Epithelial cell of esophagus (primary cell): ENCODE measurements around the gene GBA2.

Source experiments
- DNase-seq: peaks from one replicate; pipeline ENCODE4 v3.0.0; 2010; ENCODE audit warnings: low read depth
- H3K4me3 ChIP-seq: 2 replicates; pipeline ENCODE4 v1.5.1; 2011; ENCODE audit warnings: mild to moderate bottlenecking, low read length, control low read depth
- TF ChIP-seq, protein P1 (sequence below): IDR thresholded peaks from 2 replicates; pipeline ENCODE4 v1.5.1; 2011; ENCODE audit warnings: low read depth, mild to moderate bottlenecking, low read length, control low read depth, inconsistent platforms; ENCODE audit not compliant: insufficient read depth; ENCODE audit errors: missing control alignments

Gene GBA2

DNA sequence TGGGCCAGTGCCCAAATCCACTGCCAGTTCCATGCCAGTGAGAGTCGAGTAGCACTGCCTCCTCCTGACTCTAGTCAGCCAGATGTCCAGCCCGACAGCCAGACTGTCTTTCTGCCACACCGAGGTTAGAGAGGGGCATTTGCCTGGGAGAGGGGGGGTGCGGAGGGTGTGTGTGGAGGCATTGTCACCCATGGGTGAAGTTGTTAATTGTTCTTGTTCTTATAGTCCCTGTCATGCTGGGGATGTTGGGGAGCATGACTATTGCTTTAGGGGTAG is 1.2 kb upstream of the GBA2 start:
- DNase-seq: no peak
- TF ChIP-seq, protein P1, sequence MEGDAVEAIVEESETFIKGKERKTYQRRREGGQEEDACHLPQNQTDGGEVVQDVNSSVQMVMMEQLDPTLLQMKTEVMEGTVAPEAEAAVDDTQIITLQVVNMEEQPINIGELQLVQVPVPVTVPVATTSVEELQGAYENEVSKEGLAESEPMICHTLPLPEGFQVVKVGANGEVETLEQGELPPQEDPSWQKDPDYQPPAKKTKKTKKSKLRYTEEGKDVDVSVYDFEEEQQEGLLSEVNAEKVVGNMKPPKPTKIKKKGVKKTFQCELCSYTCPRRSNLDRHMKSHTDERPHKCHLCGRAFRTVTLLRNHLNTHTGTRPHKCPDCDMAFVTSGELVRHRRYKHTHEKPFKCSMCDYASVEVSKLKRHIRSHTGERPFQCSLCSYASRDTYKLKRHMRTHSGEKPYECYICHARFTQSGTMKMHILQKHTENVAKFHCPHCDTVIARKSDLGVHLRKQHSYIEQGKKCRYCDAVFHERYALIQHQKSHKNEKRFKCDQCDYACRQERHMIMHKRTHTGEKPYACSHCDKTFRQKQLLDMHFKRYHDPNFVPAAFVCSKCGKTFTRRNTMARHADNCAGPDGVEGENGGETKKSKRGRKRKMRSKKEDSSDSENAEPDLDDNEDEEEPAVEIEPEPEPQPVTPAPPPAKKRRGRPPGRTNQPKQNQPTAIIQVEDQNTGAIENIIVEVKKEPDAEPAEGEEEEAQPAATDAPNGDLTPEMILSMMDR: no peak
- H3K4me3 ChIP-seq: peak overlapping the region; percentile 80

DNA sequence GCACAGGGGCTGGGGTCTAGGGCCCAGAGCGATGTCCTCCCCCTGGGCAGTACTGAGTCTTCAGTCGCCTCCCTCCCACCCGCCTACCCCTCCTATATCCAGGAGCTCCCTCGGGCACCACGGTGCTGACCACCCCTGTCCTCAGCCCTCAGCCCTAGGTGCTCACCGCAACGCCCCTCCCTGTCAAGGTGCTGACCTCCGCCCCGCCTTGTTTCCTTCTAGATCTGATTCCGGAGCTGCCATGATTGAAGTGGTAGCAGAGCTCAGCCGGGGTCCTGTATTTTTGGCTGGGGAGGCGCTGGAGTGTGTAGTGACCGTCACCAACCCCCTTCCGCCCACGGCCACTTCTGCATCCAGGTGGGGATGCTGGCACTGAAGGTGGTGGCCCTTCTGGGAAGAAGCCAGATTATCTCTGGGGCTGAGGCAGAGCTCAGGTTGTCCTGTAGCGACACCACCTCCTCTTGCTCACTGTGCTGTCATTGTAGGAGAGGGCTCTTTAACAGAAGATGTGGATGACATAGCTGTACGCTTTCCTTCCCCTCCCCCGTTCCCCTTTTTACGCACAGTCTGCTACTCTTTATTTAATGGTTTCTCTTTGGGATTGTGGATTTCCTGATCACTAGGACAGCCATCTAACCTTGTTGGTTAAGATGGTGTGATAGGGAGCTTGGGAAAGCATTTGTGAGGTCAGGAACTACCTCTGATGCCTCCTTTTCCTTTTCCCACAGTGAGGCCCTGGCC is 657 bp upstream of the GBA2 start:
- peak; percentile 40 for DNase-seq
- H3K4me3 ChIP-seq: peak overlapping the region; percentile 80
- TF ChIP-seq, protein P1: no peak

DNA sequence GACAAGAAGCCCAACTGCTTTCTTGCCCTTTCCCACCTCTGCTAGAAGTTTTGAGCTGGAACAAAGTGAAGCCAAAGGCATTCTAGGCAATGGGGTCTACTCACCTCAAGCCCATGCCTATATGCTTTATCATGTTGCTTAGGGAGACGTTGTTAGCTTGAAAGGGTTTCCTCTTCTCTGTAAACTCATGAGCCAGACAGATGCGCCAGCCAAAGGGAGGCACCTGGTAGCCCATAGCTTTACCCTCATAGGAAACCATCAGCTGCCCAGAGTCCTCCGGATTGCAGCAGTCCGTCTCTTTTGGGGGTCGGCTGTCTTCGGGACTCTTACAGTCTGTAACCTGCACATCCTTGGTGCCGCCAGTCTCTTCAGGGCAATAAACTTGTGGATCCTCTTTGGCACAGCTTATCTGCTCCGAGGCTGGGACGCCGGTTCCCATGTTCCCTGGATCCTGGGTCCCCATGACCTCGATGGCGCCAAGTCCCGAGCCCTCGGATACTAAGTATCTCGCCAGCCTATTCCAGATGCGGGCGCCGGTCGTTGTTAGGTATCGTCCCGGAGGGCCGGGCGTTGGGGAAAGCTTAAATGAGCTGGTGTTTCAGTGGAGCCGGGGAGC is 678 bp downstream of the GBA2 start:
- peak overlapping the region; percentile 80 for H3K4me3 ChIP-seq
- TF ChIP-seq, protein P1: no peak
- no peak for DNase-seq

DNA sequence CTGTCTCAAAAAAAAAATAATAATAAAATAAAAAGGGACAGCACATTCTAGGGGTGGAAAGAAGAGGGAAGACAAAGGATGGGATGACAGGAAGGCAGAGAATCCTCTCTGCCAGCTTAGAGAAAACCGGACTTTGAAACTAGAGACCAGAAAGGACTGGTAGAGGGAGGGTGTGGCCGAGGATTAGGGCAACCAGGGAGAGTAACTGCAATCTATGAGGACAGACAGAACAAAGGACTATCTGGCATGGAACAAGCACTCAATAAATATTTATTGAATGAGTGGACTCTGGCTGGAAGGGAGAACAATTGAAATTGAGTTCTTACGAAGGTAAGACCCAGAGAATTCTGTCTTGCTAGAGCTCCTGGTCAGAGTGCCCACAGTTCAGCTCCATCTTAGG is 2.4 kb downstream of the GBA2 start:
- TF ChIP-seq, protein P1: no peak
- DNase-seq: no peak
- peak overlapping the region; percentile 80 for H3K4me3 ChIP-seq

DNA sequence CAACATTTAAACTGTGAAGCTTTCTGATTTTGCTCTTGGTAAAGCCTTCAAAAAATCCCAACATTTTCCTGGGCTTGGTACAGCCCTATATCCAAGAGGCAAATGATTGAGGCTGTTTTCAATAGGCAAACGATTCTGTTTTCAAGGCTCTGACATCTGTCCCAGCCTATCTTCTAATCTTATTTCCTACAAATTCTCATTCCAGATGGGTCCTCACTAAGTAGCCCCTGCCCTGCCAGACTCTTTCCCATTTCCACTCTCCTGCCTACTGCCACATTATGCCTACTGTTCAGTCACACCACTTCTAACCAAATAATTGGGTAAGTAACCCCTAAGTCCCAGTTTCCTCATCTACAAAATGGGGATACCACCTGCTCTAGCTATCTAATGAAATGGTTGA is 3.5 kb downstream of the GBA2 start:
- TF ChIP-seq, protein P1: no peak
- no peak overlapping the region for H3K4me3 ChIP-seq
- no peak for DNase-seq

DNA sequence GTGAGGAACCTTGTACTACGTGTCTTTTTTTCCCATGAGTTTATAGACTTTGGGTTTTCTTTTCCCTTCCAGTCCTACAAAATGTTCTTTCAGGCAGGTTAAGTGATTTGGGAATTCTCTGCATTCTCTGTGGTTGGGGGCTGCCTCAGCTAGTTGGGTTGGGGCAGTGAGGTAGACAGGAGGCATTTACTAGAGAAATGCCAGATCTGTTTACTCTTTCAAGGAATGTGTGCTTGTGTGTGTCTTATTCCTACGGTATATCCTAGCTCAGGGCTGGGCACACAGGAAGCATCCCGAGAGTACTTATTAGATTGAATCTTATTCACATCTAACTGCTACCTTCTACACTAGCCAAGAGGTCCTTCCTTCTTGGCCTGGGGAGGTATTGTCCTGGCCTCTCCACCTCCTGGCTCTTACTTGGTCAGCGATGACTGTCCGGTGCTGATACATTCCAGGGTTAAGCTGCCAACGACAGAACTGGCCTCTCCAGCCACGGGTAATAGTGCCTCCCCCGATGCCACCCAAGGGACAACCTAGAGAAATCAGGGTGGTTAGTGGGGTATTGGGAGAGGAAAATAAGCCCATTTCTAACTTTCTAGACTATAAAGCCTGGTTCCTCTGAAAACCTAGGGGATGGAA is 5.0 kb downstream of the GBA2 start:
- DNase-seq: no peak
- H3K4me3 ChIP-seq: no peak overlapping the region
- TF ChIP-seq, protein P1: no peak
